ENCODE results near the gene MAN2B2. TPM values are rescaled to one million over a fixed set of nuclear protein-coding genes. Genes with fewer than 3 reads are reported as not detected.

The MAN2B2 gene
- total and polyA plus RNA-seq, 2 of the 8 experiments (the other 6 are each of a cell fraction or from before 2014, with no cell fraction given) = 3.3 to 4.0 TPM

DNA sequence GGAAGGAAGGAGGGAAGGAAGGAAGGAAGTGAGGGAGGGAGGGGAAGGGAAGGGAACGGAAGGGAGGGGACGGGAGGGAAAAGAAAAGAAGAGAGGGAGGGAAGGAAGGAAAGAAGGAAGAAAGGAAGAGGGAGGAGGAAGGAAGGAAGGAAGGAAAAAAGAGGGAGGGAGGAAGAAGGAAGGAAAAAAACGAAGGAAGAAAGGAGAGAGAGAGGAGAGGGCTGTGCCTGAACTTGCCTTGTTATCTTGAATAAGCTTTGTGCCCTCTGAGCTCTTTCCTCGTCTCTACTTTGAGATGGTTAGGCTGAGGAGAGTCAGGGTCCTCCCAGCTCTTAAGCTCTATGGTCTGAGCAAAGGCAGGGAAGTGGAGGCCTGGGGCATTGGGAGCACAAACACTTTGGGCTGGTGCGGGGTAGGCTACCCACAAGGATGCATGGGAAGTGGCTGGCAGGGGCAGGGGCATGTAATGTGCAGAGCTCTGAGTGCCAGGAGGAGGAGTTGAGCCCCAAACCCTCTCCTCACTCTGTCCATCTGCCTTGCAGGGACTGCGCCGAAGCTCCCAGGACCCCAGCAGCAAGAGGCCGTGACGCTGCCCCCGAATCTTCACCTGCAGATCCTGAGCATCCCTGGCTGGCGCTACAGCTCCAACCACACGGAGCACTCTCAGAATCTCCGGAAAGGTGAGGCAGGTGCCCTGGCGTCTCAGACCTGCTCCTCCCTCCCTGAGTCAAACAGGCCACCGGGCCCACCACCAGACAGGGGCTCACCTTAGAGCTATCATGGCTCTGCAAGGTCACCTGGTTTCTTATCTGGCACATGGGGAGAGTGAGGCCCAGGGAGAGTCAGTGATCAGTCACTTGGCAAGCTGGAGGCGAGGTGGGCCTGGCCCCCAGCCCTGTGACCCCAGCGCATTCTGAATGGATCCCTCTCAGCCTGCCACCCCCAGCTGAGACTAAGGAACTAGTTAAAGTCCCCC lies 39.0 kb downstream of the MAN2B2 start (continued):
- TF ChIP-seq SP2 (IDR thresholded peaks at IDR 0.05; ENCODE audit: low read length) (no peak), KDM5A (IDR thresholded peaks at IDR 0.05; ENCODE audit: low read length) (no peak), HDAC2 (IDR thresholded peaks at IDR 0.05; ENCODE audit: borderline replicate concordance in 1 of 2, low read depth in 2 of 2, low read length in 2 of 2) (no peak), SP4 (IDR thresholded peaks at IDR 0.05; ENCODE audit: low read length) (no peak), TBP (IDR thresholded peaks at IDR 0.05; ENCODE audit: low read depth, low read length) (no peak), CBX8 (IDR thresholded peaks at IDR 0.05; ENCODE audit: borderline replicate concordance, low read depth, low read length) (no peak), YY1 (IDR thresholded peaks at IDR 0.05; ENCODE audit: low read depth, low read length) (no peak), RFX5 (IDR thresholded peaks at IDR 0.05; ENCODE audit: borderline replicate concordance, low read depth, low read length) (no peak), SAP30 (IDR thresholded peaks at IDR 0.05; ENCODE audit: insufficient read depth, insufficient replicate concordance, low read length) (no peak)

Measured in H1 (cell line).